HEK293 (cell line): ENCODE results near the gene PODN.

Source experiments
- BCL11A ChIP-seq: fragments of 450-650 bp; formaldehyde crosslinking; IDR thresholded peaks from 2 replicates; pipeline ENCODE4 v1.5.1; 2016; ENCODE audit warnings: low read depth, missing biosample characterization, missing genetic modification characterization
- TSHZ1 ChIP-seq: fragments of 450-650 bp; formaldehyde crosslinking; IDR thresholded peaks from 2 replicates; pipeline ENCODE4 v1.5.1; 2016; ENCODE audit warnings: missing biosample characterization, missing genetic modification characterization, borderline replicate concordance
- ZNF416 ChIP-seq: fragments of 450-650 bp; formaldehyde crosslinking; IDR thresholded peaks from 2 replicates; pipeline ENCODE4 v1.5.1; 2016; ENCODE audit warnings: missing biosample characterization, missing genetic modification characterization
- ZNF660 ChIP-seq: fragments of 450-650 bp; IDR thresholded peaks from 2 replicates; pipeline ENCODE4 v1.5.1; 2018; ENCODE audit warnings: missing biosample characterization, mild to moderate bottlenecking, missing genetic modification characterization
- ZNF768 ChIP-seq: fragments of 450-650 bp; formaldehyde crosslinking; IDR thresholded peaks from 2 replicates; pipeline ENCODE4 v1.5.1; 2018; ENCODE audit warnings: missing biosample characterization, mild to moderate bottlenecking, missing genetic modification characterization
- TF ChIP-seq, protein P1 (sequence below): fragments of 450-650 bp; formaldehyde crosslinking; IDR thresholded peaks from 2 replicates; pipeline ENCODE4 v1.5.1; 2016; ENCODE audit warnings: missing biosample characterization, missing genetic modification characterization

DNA sequence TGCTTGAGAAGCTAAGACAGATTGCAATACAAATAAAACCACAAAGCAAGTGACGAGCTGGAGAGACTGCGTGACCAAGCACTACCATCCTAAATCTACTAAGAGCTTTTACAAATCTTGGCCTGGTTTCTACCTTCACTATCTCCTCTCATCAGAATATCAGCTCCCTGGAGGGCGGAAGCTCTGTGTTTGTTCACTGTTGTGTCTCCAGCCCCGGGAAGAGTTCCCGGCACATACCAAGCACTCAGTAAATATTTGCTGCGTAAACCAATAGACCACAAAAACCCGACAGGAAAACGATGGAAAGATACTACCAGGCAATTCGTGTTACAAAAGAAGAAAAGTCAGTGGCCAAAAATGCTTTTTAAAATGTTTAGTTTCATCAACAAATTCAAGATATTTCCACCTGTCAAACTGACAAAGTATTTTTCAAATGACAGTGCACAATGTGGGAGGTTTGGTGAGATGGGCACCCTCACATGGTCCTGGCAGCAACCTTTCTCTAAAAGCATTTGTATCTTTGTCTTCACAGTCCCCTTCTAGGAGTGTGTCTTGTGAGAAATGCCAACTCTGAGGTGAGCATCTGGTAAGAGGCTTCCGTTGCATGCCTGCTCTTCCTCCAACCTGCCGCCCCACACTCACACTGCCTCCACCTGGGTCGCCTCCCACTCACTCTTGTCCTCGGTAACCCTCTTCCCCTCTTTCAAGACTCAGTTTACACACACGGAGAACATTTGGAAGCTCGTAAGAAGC is 45.7 kb downstream of the PODN start:
- no peak for TF ChIP-seq BCL11A
- no peak for TF ChIP-seq TSHZ1
- TF ChIP-seq ZNF416 (tag by site-specific recombination): no peak
- no peak for TF ChIP-seq ZNF660 (tag by site-specific recombination)
- TF ChIP-seq ZNF768 (tag by site-specific recombination): no peak
- TF ChIP-seq, protein P1, sequence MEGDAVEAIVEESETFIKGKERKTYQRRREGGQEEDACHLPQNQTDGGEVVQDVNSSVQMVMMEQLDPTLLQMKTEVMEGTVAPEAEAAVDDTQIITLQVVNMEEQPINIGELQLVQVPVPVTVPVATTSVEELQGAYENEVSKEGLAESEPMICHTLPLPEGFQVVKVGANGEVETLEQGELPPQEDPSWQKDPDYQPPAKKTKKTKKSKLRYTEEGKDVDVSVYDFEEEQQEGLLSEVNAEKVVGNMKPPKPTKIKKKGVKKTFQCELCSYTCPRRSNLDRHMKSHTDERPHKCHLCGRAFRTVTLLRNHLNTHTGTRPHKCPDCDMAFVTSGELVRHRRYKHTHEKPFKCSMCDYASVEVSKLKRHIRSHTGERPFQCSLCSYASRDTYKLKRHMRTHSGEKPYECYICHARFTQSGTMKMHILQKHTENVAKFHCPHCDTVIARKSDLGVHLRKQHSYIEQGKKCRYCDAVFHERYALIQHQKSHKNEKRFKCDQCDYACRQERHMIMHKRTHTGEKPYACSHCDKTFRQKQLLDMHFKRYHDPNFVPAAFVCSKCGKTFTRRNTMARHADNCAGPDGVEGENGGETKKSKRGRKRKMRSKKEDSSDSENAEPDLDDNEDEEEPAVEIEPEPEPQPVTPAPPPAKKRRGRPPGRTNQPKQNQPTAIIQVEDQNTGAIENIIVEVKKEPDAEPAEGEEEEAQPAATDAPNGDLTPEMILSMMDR (tag by site-specific recombination): no peak
